ENCODE measurements around the gene HBB. TPM values are rescaled to one million over a fixed set of nuclear protein-coding genes. Genes with fewer than 3 reads are reported as not detected.

Gene HBB
- total RNA-seq, 1 donor from 2014 or later, result not detected

DNA sequence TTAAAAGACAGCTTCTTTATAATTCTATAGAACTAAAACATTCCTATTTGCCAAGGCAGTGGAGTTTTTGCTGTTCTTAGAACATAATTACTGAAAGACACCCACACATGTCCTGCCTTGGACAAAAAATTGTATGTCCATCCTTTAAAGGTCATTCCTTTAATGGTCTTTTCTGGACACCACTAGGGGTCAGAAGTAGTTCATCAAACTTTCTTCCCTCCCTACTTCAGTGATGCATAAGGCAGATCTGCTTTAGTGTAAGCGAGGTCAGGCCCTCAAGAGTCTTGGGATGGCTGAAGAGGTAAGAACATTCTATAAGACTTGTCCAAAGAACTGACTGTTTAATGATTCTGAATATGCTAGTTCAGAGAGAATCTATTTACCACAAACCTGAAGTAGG is 22.1 kb downstream of the HBB start:
- DNase-seq (ENCODE audit: low spot score), result peak; percentile 16
- no peaks in the 10 kb centered on the region for H3K4me1 Mint-ChIP-seq (ENCODE audit: unreplicated experiment)
- no peak overlapping the region for H3K4me3 Mint-ChIP-seq (ENCODE audit: unreplicated experiment)
- TF ChIP-seq, protein P1, sequence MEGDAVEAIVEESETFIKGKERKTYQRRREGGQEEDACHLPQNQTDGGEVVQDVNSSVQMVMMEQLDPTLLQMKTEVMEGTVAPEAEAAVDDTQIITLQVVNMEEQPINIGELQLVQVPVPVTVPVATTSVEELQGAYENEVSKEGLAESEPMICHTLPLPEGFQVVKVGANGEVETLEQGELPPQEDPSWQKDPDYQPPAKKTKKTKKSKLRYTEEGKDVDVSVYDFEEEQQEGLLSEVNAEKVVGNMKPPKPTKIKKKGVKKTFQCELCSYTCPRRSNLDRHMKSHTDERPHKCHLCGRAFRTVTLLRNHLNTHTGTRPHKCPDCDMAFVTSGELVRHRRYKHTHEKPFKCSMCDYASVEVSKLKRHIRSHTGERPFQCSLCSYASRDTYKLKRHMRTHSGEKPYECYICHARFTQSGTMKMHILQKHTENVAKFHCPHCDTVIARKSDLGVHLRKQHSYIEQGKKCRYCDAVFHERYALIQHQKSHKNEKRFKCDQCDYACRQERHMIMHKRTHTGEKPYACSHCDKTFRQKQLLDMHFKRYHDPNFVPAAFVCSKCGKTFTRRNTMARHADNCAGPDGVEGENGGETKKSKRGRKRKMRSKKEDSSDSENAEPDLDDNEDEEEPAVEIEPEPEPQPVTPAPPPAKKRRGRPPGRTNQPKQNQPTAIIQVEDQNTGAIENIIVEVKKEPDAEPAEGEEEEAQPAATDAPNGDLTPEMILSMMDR (IDR thresholded peaks at IDR 0.05; ENCODE audit: unreplicated experiment), result peak; percentile 37
- no peak overlapping the region for H3K27ac Mint-ChIP-seq (ENCODE audit: unreplicated experiment)
- no peaks in the 10 kb centered on the region for H3K27me3 Mint-ChIP-seq (ENCODE audit: unreplicated experiment)
- H3K36me3 Mint-ChIP-seq (ENCODE audit: low read depth, unreplicated experiment), result no peaks in the 10 kb centered on the region
- H3K9me3 Mint-ChIP-seq (ENCODE audit: unreplicated experiment), result no peaks in the 10 kb centered on the region

DNA sequence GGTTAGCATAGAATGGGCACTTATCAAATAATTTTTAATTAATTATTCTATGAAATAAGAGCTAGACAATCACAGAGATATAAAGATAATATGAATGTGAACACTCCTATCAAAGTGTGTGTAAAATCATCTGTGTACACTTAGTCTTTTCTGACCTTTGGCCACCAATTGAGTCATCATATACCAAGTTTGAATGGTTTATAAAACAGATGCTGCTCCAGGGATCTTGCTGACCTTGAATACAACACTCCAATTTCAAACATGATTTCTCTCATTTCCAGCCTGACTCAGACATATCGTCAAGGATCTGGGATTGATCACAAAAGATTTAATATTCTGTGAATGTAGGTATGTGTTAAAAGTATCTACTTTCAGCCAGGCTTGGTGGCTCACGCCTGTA is 23.5 kb downstream of the HBB start:
- Mint-ChIP-seq H3K27ac (ENCODE audit: unreplicated experiment) (no peak overlapping the region), H3K9me3 (ENCODE audit: unreplicated experiment) (no peaks in the 10 kb centered on the region), H3K4me3 (ENCODE audit: unreplicated experiment) (no peak overlapping the region), H3K4me1 (ENCODE audit: unreplicated experiment) (no peaks in the 10 kb centered on the region), H3K27me3 (ENCODE audit: unreplicated experiment) (peaks cover 2% of the 10 kb centered on the region), H3K36me3 (ENCODE audit: low read depth, unreplicated experiment) (no peaks in the 10 kb centered on the region)
- TF ChIP-seq, protein P1 (IDR thresholded peaks at IDR 0.05; ENCODE audit: unreplicated experiment), result no peak
- no peak for DNase-seq (ENCODE audit: low spot score)

DNA sequence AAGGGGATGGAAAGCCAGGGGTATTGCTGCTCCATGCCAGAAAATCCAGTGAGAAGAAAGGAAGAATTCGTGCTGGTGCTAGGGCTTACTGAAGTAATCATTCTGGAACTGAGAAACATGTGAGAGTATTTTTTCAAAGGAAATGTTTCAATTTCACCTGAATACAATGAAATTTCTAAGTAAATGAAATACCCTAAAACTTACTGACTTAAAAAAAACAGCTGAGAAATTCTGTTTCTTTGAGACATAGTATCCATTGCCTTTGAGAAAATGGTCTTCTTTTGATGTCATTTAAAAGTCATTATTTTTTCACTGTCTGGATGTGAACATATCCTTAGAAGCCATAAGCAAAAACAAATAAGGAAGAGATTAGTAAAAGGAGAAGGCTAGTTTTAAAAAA is 26.3 kb downstream of the HBB start, which contains the start of gene OR51V1:
Gene OR51V1, minus strand, starts transcription at position 101 of the 400 bp plus-strand sequence. Its CDS starts 0 bp downstream, at position 101.
- DNase-seq (ENCODE audit: low spot score), result no peak
- Mint-ChIP-seq H3K4me1 (ENCODE audit: unreplicated experiment) (no peaks in the 10 kb centered on the region), H3K4me3 (ENCODE audit: unreplicated experiment) (no peak within 1 kb of the TSS), H3K27ac (ENCODE audit: unreplicated experiment) (no peak within 1 kb of the TSS), H3K27me3 (ENCODE audit: unreplicated experiment) (peaks cover 2% of the 10 kb centered on the region), H3K36me3 (ENCODE audit: low read depth, unreplicated experiment) (no peaks in the 10 kb centered on the region), H3K9me3 (ENCODE audit: unreplicated experiment) (no peaks in the 10 kb centered on the region)
- TF ChIP-seq, protein P1 (IDR thresholded peaks at IDR 0.05; ENCODE audit: unreplicated experiment), result no peak

DNA sequence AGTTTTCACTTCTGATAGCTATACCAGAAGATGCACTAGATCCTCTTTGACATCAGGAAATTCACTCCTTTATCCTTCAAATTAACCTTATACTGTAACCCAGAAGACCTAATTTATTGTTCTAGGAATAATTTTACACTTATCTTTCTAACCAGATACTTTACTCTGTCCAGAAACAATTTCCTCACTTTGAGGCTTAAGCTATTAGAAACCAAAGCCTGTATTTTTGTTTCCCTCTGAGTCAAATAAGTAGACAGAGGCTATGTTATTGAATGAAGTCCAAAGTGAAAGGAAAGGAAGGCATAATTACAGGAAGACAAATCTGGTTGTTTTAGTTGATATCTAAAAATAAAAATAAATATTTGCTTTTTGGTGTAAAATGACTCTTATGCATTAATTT is 28.6 kb downstream of the HBB start:
- TF ChIP-seq, protein P1 (IDR thresholded peaks at IDR 0.05; ENCODE audit: unreplicated experiment), result no peak
- Mint-ChIP-seq H3K27ac (ENCODE audit: unreplicated experiment) (no peak overlapping the region), H3K9me3 (ENCODE audit: unreplicated experiment) (no peaks in the 10 kb centered on the region), H3K27me3 (ENCODE audit: unreplicated experiment) (peaks cover 2% of the 10 kb centered on the region), H3K4me3 (ENCODE audit: unreplicated experiment) (no peak overlapping the region), H3K36me3 (ENCODE audit: low read depth, unreplicated experiment) (no peaks in the 10 kb centered on the region), H3K4me1 (ENCODE audit: unreplicated experiment) (no peaks in the 10 kb centered on the region)
- DNase-seq (ENCODE audit: low spot score), result no peak

DNA sequence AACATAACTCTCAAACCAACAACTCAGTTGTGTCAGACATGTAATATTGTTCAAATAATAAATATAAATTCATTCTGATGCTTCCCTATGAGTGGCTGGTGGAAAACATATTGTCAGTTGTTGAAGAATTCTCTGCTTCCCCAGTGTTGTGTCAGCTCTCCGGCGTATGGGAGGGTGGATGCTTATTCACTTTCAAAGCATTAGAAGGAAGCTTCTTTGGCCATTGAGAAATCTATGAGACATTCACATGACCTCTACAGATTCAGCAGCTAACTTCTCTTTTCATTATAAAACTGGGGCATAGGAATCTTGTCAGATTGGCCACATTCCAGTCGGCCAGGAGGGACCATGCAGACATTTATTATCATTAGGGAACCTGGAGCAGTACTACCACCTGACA is 29.3 kb downstream of the HBB start:
- TF ChIP-seq, protein P1 (IDR thresholded peaks at IDR 0.05; ENCODE audit: unreplicated experiment), result no peak
- Mint-ChIP-seq H3K36me3 (ENCODE audit: low read depth, unreplicated experiment) (no peaks in the 10 kb centered on the region), H3K27me3 (ENCODE audit: unreplicated experiment) (peaks cover 2% of the 10 kb centered on the region), H3K9me3 (ENCODE audit: unreplicated experiment) (no peaks in the 10 kb centered on the region), H3K27ac (ENCODE audit: unreplicated experiment) (no peak overlapping the region), H3K4me1 (ENCODE audit: unreplicated experiment) (no peaks in the 10 kb centered on the region), H3K4me3 (ENCODE audit: unreplicated experiment) (no peak overlapping the region)
- no peak for DNase-seq (ENCODE audit: low spot score)

Data from endothelial cell (in vitro differentiated cells).